ENCODE measurements around the gene XAB2.

The XAB2 gene

GRCh38 chr19:7632340-7633203, 3.2 kb upstream of the XAB2 start:
- DNase-seq = no peak

GRCh38 chr19:7631577-7631976, 2.2 kb upstream of the XAB2 start:
- no peak for DNase-seq

GRCh38 chr19:7628589-7629311, 595 bp downstream of the XAB2 start:
- no peak for DNase-seq

- DNase-seq = no peak
These were observed 2.2 kb downstream of the XAB2 start for GRCh38 chr19:7627166-7627565.

GRCh38 chr19:7625763-7626372, 3.5 kb downstream of the XAB2 start:
- no peak for DNase-seq

- no peak for DNase-seq
These were observed 4.5 kb downstream of the XAB2 start for GRCh38 chr19:7624810-7625209.

GRCh38 chr19:7623725-7624603, 5.4 kb downstream of the XAB2 start:
- DNase-seq = no peak

- DNase-seq = no peak
These were observed 6.2 kb downstream of the XAB2 start for GRCh38 chr19:7622933-7623685.

GRCh38 chr19:7620442-7621412, 8.6 kb downstream of the XAB2 start:
- DNase-seq = no peak

GRCh38 chr19:7619671-7620441, 9.5 kb downstream of the XAB2 start:
- no peak for DNase-seq

GRCh38 chr19:7618771-7619510, 10.4 kb downstream of the XAB2 start:
- DNase-seq = no peak

GRCh38 chr19:7618348-7618747, 11.0 kb downstream of the XAB2 start:
- DNase-seq = no peak

- DNase-seq = no peak
These were observed 11.6 kb downstream of the XAB2 start for GRCh38 chr19:7617735-7618134.

- DNase-seq = no peak
These were observed 12.2 kb downstream of the XAB2 start for GRCh38 chr19:7617172-7617571.

GRCh38 chr19:7614859-7615741, 14.2 kb downstream of the XAB2 start:
- no peak for DNase-seq

- DNase-seq = no peak
These were observed 16.8 kb downstream of the XAB2 start for GRCh38 chr19:7612282-7613274.
